HG03196 (cell line): ENCODE results near the gene UNKL.
A peak's percentile ranks its signal among the peaks of the same experiment; 100 is the strongest.

ENCODE experiments used
- ATAC-seq: cut with Tn5 transposase; IDR thresholded peaks from one replicate; pipeline ENCODE4 v1.9.1; 2021; ENCODE audit not compliant: unreplicated experiment

UNKL gene, protein sequence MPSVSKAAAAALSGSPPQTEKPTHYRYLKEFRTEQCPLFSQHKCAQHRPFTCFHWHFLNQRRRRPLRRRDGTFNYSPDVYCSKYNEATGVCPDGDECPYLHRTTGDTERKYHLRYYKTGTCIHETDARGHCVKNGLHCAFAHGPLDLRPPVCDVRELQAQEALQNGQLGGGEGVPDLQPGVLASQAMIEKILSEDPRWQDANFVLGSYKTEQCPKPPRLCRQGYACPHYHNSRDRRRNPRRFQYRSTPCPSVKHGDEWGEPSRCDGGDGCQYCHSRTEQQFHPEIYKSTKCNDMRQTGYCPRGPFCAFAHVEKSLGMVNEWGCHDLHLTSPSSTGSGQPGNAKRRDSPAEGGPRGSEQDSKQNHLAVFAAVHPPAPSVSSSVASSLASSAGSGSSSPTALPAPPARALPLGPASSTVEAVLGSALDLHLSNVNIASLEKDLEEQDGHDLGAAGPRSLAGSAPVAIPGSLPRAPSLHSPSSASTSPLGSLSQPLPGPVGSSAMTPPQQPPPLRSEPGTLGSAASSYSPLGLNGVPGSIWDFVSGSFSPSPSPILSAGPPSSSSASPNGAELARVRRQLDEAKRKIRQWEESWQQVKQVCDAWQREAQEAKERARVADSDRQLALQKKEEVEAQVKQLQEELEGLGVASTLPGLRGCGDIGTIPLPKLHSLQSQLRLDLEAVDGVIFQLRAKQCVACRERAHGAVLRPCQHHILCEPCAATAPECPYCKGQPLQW

GRCh38 chr16:1414532-1415260 lies at the start of gene UNKL:
Gene UNKL (minus strand): TSS chr16:1414704. CDS start chr16:1414691, 13 bp downstream.
- peak; percentile 40 for ATAC-seq

GRCh38 chr16:1461146-1461545 lies 46.6 kb upstream of the UNKL start:
- ATAC-seq: no peak

GRCh38 chr16:1460602-1461138 lies 46.2 kb upstream of the UNKL start:
- ATAC-seq: no peak

DNA sequence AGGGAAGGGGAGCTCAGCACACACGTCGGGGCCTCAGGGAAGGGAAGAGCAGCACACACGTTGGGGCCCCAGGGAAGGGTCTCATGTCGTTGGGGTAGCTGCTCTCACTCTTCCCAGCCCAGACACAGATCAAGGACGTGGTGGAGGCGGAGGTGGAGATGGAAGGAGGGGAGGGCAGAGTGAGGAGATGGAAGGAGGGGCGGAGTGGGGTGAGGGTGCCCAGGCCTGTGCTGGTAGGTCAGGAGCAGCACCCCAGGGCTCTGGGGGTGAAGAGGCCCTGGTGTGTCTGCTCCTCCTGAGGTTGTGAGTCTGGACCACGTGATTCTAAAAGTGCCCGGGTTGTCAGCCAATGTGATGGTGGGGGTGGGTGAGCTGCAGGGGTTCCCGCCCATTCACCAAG lies 45.5 kb upstream of the UNKL start:
- ATAC-seq: no peak

GRCh38 chr16:1458977-1459341 lies 44.5 kb upstream of the UNKL start:
- ATAC-seq: no peak

DNA sequence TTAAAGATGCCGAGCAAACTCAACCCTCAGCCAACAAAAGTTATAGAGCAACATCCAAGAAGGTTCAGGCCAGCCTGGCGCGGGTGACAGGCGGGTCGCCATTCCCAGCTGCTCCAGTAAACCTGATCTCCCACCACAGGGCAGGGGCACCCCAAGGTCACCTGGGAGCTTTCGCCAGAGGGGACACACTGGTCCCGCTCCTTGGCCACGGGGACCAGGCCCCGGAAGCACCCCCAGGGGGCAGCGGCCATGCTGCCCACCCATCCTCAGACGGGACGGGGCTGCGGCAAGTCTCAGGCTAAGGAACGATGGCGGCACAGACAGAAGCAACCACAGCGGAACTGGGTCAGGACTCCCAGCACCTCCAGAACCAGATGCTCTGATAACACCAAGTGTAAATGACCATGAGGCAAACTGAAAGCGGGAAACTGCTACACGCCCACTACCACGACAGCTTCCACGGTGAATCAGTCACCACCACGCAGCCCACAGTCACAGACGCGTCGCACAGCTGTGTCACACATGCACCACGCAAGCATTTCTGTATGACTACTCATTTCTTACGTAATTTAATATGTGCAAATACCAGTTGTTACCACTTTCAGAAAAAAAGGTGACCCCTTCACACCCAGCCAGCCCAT lies 44.0 kb upstream of the UNKL start:
- no peak for ATAC-seq

DNA sequence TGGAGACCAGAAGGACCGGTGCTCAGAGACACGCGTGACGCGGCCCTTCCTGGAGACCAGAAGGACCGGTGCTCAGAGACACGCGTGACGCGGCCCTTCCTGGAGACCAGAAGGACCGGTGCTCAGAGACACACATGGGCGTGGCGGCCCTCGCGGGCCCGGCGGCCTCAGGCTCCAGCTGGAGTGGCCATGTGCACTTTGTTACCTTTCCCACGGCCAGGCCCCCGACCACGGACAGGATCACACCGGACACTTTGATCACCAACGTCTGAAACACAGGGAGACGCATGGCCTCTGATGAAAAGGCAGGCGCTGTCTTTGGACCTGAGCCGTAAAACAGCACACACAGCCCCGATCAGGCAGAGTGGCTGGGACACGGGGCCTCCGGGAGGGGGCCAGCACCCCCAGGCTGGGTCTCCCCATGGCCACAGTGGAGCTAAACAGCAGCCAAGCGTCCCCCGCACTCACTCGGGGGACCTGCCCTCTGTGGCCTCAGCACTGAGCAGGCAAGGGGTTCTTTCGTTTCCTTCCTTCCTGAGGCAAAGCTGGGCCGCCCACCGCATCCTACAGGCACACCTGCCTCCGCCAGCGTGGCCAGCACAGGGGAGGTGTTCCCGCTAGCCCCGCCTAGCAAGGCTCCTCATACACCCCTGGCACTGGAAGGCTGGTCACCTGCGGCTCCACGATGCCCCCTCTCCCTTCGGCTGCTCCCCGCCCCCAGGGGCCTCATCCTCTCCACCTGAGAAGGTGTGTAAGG lies 43.2 kb upstream of the UNKL start:
- ATAC-seq: no peak

- ATAC-seq: no peak
Measured at GRCh38 chr16:1456951-1457350, 42.4 kb upstream of the UNKL start.

- ATAC-seq: no peak
Measured at GRCh38 chr16:1455190-1456171, 41.0 kb upstream of the UNKL start.

DNA sequence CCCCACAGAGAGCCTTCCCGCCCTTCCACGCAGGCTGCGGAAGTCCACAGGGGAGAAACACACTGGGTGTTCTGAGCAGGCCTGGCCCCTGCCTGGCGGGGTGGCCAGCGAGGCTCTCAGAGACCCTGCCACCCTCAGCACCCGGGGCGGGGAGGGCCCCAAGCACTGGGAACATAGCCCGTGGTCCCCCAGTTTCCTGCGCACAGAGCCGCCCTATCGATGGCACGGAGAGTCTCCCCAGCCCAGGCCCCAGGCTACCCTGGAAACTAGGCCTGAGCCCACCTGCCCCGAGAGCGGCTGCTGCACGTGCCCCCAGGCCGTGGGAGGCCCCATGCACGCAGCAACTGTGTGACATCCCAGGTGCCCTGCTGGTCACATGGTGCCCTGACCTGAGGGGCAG lies 40.1 kb upstream of the UNKL start:
- ATAC-seq: no peak

DNA sequence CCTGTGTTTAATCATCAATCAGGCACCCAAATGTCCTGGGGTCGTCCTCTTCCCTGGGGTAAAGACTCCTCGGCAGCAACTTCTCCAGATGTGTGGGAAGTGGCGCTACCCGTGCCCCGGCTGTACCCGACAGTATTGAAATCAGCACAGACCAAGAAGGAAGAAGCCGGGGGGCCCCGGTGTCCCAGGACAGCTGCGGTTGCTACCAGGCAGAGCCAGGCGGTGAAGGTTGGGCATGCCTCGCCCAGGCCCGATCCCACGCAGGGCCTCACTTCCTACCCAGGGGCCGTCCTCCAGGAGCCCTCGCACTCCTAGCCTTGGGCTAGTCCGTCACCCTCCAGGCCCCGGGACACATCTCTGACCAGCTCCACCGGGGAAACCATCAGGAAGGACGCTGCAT lies 38.8 kb upstream of the UNKL start:
- no peak for ATAC-seq

- ATAC-seq: no peak
Measured at GRCh38 chr16:1452530-1452929, 38.0 kb upstream of the UNKL start.

- ATAC-seq: no peak
Measured at GRCh38 chr16:1451702-1452392, 37.3 kb upstream of the UNKL start.

GRCh38 chr16:1450841-1451240 lies 36.3 kb upstream of the UNKL start:
- ATAC-seq: no peak

- no peak for ATAC-seq
Measured at GRCh38 chr16:1450218-1450617, 35.7 kb upstream of the UNKL start.

DNA sequence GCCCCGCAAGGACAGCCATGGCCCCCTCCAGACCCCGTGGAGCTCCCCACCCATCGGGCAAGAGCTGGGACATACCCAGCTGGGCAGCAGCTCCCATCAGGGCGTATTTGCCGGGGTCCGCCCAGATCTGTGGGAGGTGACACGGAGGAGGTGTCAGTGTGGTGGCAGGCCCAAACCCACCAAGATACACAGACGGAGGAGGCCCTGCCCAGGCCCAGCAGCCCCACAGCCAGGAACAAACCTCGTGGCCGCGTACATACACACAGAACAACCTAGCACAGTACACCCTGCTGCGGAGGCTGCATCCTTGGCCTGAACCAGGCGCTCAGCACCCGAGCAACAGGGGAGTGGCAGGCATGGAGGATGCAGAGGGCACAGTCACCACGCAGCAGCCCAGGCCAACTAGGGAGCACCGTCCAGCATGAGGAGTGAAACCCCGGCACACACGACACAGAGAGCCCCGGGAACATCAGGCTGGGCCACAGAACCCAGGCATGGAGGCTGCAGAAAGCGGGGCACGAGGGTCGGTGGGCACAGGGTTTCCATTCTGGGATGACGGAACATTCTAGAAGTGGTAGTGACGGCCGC lies 34.8 kb upstream of the UNKL start:
- no peak for ATAC-seq

- no peak for ATAC-seq
Measured at GRCh38 chr16:1448536-1449116, 34.1 kb upstream of the UNKL start.

- ATAC-seq: no peak
Measured at GRCh38 chr16:1447965-1448364, 33.5 kb upstream of the UNKL start.
